WTC11 (cell line): Measurements from ENCODE around the gene ALDH3B1. TPM values are rescaled to one million over a fixed set of nuclear protein-coding genes. Genes with fewer than 3 reads are reported as not detected.
A peak's percentile ranks its signal among the peaks of the same experiment; 100 is the strongest.

Experiments used
- ATAC-seq: fragments of 200-7000 bp; cut with Tn5 transposase; 2 replicates; pipeline ENCODE4 v1.10.0; 2021; ENCODE audit warnings: mild to moderate bottlenecking, moderate library complexity
- CTCF ChIA-PET: fragments of 300-600 bp; sonication (Branson Sonifier 250); formaldehyde crosslinking; loops from one replicate; lab custom pipeline; 2021; ENCODE audit warnings: antibody characterized with exemption; lab: Charles Lee
- POLR2A ChIA-PET: fragments of 350-600 bp; sonication (Branson Sonifier 250); formaldehyde crosslinking; loops from one replicate; lab custom pipeline; 2021; ENCODE audit warnings: antibody characterized with exemption; lab: Charles Lee
- DNase-seq: peaks from one replicate; pipeline ENCODE4 v3.0.0; 2021; ENCODE audit warnings: low spot score
- H3K27ac Mint-ChIP-seq: 2 replicates; pipeline ENCODE4 v1.8.0; 2021; ENCODE audit warnings: mixed read lengths
- H3K27me3 Mint-ChIP-seq: 2 replicates; pipeline ENCODE4 v1.8.0; 2021; ENCODE audit warnings: low read depth, mild to moderate bottlenecking, moderate library complexity, mixed read lengths
- H3K36me3 Mint-ChIP-seq: 2 replicates; pipeline ENCODE4 v1.8.0; 2021; ENCODE audit warnings: mixed read lengths
- H3K4me1 Mint-ChIP-seq: 2 replicates; pipeline ENCODE4 v1.8.0; 2022; ENCODE audit warnings: mixed read lengths
- H3K4me3 Mint-ChIP-seq: 2 replicates; pipeline ENCODE4 v1.8.0; 2021; ENCODE audit warnings: mild to moderate bottlenecking, moderate library complexity, mixed read lengths
- H3K9me3 Mint-ChIP-seq: 2 replicates; pipeline ENCODE4 v1.8.0; 2021; ENCODE audit warnings: mixed read lengths
- ATF1 ChIP-seq: sonication (generic); formaldehyde crosslinking; IDR thresholded peaks from 2 replicates; pipeline ENCODE4 v1.8.1; 2023; ENCODE audit warnings: mild to moderate bottlenecking, moderate library complexity, missing genetic modification reagents
- ATF2 ChIP-seq: sonication (generic); formaldehyde crosslinking; IDR thresholded peaks from 2 replicates; pipeline ENCODE4 v1.8.1; 2022; ENCODE audit warnings: low read depth, missing genetic modification reagents, borderline replicate concordance
- CBFB ChIP-seq: sonication (generic); formaldehyde crosslinking; IDR thresholded peaks from 2 replicates; pipeline ENCODE4 v1.8.1; 2022; ENCODE audit warnings: mild to moderate bottlenecking, low read depth, missing genetic modification reagents
- E2F4 ChIP-seq: sonication (generic); formaldehyde crosslinking; IDR thresholded peaks from 2 replicates; pipeline ENCODE4 v1.8.1; 2022; ENCODE audit warnings: low read depth, mild to moderate bottlenecking, moderate library complexity, missing genetic modification reagents, borderline replicate concordance
- ETV6 ChIP-seq: sonication (generic); formaldehyde crosslinking; IDR thresholded peaks from 2 replicates; pipeline ENCODE4 v1.8.1; 2022; ENCODE audit warnings: mild to moderate bottlenecking, missing genetic modification reagents
- FOXJ3 ChIP-seq: sonication (generic); formaldehyde crosslinking; IDR thresholded peaks from 2 replicates; pipeline ENCODE4 v1.9.0; 2021; ENCODE audit warnings: missing genetic modification reagents, mild to moderate bottlenecking, borderline replicate concordance
- FOXP1 ChIP-seq: sonication (generic); formaldehyde crosslinking; IDR thresholded peaks from 2 replicates; pipeline ENCODE4 v1.8.0; 2022; ENCODE audit warnings: missing genetic modification reagents, mild to moderate bottlenecking, moderate library complexity, borderline replicate concordance
- MLX ChIP-seq: sonication (generic); formaldehyde crosslinking; IDR thresholded peaks from 2 replicates; pipeline ENCODE4 v1.8.1; 2023; ENCODE audit warnings: mild to moderate bottlenecking, missing genetic modification reagents, moderate library complexity
- NR3C1 ChIP-seq: sonication (generic); formaldehyde crosslinking; conservative IDR thresholded peaks from 2 replicates; pipeline ENCODE4 v1.8.1; 2023; ENCODE audit warnings: low read depth, mild to moderate bottlenecking, missing genetic modification reagents
- PRRX2 ChIP-seq: fragments of 250-450 bp; sonication (Bioruptor Pico); IDR thresholded peaks from 2 replicates; pipeline ENCODE4 v1.8.0; 2021; ENCODE audit warnings: mild to moderate bottlenecking
- ZBTB43 ChIP-seq: sonication (generic); formaldehyde crosslinking; IDR thresholded peaks from 2 replicates; pipeline ENCODE4 v1.8.1; 2023; ENCODE audit warnings: mild to moderate bottlenecking, missing genetic modification reagents
- ZNF138 ChIP-seq: sonication (generic); formaldehyde crosslinking; conservative IDR thresholded peaks from 2 replicates; pipeline ENCODE4 v1.8.1; 2022; ENCODE audit warnings: mild to moderate bottlenecking, moderate library complexity, missing genetic modification reagents
- ZNF219 ChIP-seq: sonication (generic); formaldehyde crosslinking; IDR thresholded peaks from 2 replicates; pipeline ENCODE4 v1.8.0; 2023; ENCODE audit warnings: missing genetic modification reagents, mild to moderate bottlenecking, borderline replicate concordance
- ZNF263 ChIP-seq: sonication (generic); formaldehyde crosslinking; IDR thresholded peaks from 2 replicates; pipeline ENCODE4 v1.8.1; 2022; ENCODE audit warnings: low read depth, mild to moderate bottlenecking, moderate library complexity, missing genetic modification reagents
- ZNF281 ChIP-seq: sonication (generic); formaldehyde crosslinking; IDR thresholded peaks from 2 replicates; pipeline ENCODE4 v1.8.0; 2023; ENCODE audit warnings: mild to moderate bottlenecking, missing genetic modification reagents
- microRNA-seq: library from miRNA; unstranded; fragments of <30 nt; microRNA quantifications from one replicate; pipeline ENCODE4 v1.2.0, GENCODE V29; 2022; ENCODE audit warnings: borderline number of aligned reads
- total RNA-seq: library from RNA; stranded (reverse); gene quantifications from 3 replicates; pipeline ENCODE4 v1.2.3, GENCODE V29; 2021

The ALDH3B1 gene
- total RNA-seq, 1 experiment from 2014 or later: 0.46 TPM

- TF ChIP-seq ZNF281 (CRISPR knock-in tag) (no peak), MLX (no peak), FOXJ3 (CRISPR knock-in tag) (no peak), ATF1 (CRISPR knock-in tag) (no peak)
Measured at GRCh38 chr11:68076371-68077042, 66.4 kb downstream of the ALDH3B1 start (continued).

- TF ChIP-seq ATF2 (CRISPR knock-in tag) (no peak), E2F4 (CRISPR knock-in tag) (no peak), ZNF219 (no peak), NR3C1 (CRISPR knock-in tag) (no peak), CBFB (CRISPR knock-in tag) (no peak), ZNF263 (CRISPR knock-in tag) (no peak), PRRX2 (CRISPR knock-in tag) (no peak), ETV6 (no peak), ZBTB43 (CRISPR knock-in tag) (no peak), FOXP1 (no peak), ZNF138 (CRISPR knock-in tag) (no peak)
- H3K9me3 Mint-ChIP-seq: no peaks in the 10 kb centered on the region
- ChIA-PET POLR2A (no interaction called here), CTCF (no interaction called here)
- H3K4me1 Mint-ChIP-seq: peaks cover 3% of the 10 kb centered on the region; the same call in 1 of the 2 replicates
- peak overlapping the region; percentile 74 for H3K27ac Mint-ChIP-seq
- H3K27me3 Mint-ChIP-seq: no peaks in the 10 kb centered on the region
- no peak for DNase-seq
- peaks cover 44% of the 10 kb centered on the region for H3K36me3 Mint-ChIP-seq
- H3K4me3 Mint-ChIP-seq: no peak overlapping the region
- ATAC-seq: no peak
Measured at GRCh38 chr11:68077617-68078582, 67.8 kb downstream of the ALDH3B1 start.

Small RNA genes within 50 kb of the gene (microRNA-seq; reads per million reads assigned to microRNA genes)
- gene MIR4691 (not detected), gene MIR6753 (not detected), gene MIR7113 (3.1 reads per million)

Other genes with a start within 250 kb of the ALDH3B1 start
- gene UNC93B1, start 6.2 kb upstream of the ALDH3B1 start, total RNA-seq: 27.7 to 29.7 TPM (median 27.9 TPM) in 3 replicates
- gene NDUFS8, start 20.4 kb downstream of the ALDH3B1 start, total RNA-seq: 221 to 247 TPM (median 240 TPM) in 3 replicates
- 50.7 to 51.7 TPM (median 51.1 TPM) in 3 replicates for gene TCIRG1, start 28.7 kb downstream of the ALDH3B1 start, total RNA-seq
- 62.6 to 76.1 TPM (median 64.0 TPM) in 3 replicates for gene CHKA, start 111.1 kb downstream of the ALDH3B1 start, total RNA-seq
- 39.3 to 43.8 TPM (median 39.8 TPM) in 3 replicates for gene KMT5B, start 203.0 kb downstream of the ALDH3B1 start, total RNA-seq